H54 (cell line): ENCODE results near the gene CLDN17.
A peak's percentile ranks its signal among the peaks of the same experiment; 100 is the strongest.

ENCODE experiments used
- DNase-seq: peaks from one replicate; pipeline ENCODE4 v3.0.0; 2011; ENCODE audit warnings: low spot score, mixed read lengths; ENCODE audit not compliant: insufficient read length
- FAIRE-seq: peaks from 3 replicates; lab custom pipeline; 2011; peaks lifted over from hg19 to GRCh38; lab: Jason Lieb, UNC
- POLR2A ChIP-seq: IDR thresholded peaks from 2 replicates; pipeline ENCODE4 v1.6.1; 2011; ENCODE audit warnings: low read depth, mild to moderate bottlenecking, low read length

The CLDN17 gene, protein sequence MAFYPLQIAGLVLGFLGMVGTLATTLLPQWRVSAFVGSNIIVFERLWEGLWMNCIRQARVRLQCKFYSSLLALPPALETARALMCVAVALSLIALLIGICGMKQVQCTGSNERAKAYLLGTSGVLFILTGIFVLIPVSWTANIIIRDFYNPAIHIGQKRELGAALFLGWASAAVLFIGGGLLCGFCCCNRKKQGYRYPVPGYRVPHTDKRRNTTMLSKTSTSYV

GRCh38 chr21:30166705-30167104, at the start of gene CLDN17:
Gene CLDN17, minus strand, starts transcription at chr21:30166805. Its CDS starts 188 bp downstream, at chr21:30166617.
- FAIRE-seq, result no peak
- no peak for DNase-seq
- TF ChIP-seq POLR2A, result no peak

DNA sequence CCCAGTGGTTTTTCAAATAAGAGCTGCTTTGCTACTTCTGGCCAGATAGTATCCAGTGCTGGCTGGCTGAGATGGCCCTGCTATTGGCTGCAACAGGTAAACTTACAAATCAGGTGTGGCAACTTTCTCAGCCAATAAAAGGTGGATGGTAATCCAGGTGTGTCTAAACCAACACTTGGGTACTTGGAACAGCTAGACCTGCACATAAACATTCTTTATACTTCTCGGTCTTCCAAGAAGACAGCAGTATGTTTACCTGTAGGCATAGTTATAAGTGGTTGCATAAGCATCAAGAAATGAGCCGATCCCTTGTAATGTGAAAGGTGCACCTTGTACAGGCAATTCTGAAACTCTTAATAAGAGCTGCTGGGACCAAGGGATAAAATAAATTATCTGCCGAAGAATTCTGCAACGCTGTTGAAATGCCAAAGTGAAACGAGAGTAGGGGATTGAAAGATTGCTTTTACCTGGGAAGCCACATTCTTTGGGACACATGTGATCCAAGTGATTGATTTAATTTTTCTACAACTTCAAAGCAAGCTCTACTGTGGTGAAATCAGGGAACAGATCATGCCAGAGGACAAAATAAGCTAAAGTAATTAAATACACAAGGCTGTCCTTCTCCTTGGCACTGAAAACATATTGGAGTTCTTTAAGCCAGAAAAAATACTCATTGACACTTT, 49.6 kb upstream of the CLDN17 start, which contains the start of gene CLDN8:
CLDN8 (minus strand) TSS at position 57 of the 683 bp plus-strand sequence. CDS start 172 bp downstream, outside the sequence.
- no peak for DNase-seq
- no peak for TF ChIP-seq POLR2A
- no peak for FAIRE-seq

DNA sequence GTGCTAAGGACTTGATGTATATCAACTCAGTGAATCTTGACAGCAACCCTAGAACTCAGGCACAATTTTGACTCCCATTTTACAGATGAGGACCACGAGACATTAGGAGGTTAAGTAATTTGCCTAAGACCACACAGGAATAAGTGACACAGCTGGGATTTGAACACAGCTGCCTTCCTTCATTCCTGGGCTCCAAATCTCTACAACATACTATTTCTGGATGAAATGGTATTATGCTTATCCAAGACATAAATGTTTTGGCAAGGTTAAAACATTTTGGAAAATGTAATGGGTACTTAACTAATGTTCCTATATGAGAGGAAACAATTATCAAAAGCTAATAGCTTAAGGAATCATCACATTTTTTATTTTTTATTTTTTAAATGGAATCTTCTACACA, 44.5 kb upstream of the CLDN17 start:
- FAIRE-seq (no peak), DNase-seq (no peak)
- TF ChIP-seq POLR2A, result no peak

DNA sequence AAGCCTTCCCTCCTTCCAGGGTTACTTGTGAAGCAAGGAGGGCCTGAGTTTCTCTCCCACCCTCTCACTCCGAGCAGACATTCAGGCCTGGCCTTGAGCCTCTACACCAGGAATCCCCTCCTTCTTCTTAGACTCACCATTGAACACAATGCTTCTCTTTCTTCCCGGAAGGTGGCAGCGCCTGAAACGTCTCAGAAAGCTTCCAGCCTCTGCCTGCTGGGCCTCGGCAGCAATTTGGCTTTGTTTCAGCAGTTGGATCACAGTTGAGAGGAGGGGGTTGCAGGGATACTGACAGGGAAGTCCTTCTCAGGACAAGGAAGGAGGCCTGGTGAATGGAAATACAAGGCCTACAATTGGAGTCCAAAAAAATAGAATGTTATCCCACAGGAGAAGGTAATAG, 43.0 kb upstream of the CLDN17 start:
- DNase-seq, result no peak
- TF ChIP-seq POLR2A, result no peak
- no peak for FAIRE-seq

DNA sequence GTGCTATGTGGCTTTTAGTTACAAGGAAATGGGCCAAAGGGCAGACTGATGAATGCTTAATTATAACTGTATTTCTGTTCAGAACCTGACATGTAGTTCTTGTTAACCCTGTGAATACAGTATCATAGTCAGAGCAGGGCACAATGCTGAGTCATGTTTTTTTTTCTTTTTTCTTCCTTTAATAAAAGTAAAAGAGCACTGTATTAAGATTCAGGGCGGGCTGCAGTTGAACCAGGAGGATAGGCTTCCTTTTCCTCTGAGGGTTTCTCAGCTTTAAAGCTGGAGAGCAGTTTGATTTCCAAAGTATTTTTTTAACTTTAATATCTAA, 40.6 kb upstream of the CLDN17 start:
- no peak for FAIRE-seq
- no peak for DNase-seq
- TF ChIP-seq POLR2A, result no peak

DNA sequence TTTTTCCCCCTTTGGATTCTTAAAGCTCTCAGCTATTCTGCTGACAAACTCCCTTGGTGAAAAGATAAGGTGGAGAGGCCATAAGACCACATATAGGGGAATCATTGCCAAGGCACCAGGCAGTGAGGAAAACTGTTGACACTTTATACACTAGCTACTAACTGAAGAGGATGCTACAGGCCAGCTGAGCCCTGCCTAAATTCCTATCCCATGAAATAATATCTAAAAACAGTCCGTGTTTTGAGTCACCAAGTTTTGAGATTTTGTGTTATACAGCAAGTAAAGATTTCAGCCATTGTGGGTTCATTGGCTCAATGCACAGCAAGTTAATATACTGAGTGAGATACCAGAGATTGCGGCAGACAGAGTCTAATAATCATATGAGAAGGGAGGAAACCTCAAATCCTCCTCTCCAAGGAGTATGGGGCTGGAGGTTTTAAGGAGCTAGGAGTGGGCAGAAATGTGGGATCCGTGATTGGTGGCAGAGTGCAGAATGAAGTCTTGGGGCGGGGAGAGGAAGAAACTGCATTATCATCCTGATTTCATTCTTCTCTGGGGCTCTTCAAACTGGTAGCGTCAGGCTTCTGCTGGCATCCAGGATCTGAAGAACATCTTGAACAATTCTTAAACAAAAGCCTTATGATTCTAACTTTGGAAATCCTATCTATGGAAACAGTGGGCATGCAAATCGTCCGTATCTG, 40.1 kb upstream of the CLDN17 start:
- no peak for DNase-seq
- no peak for TF ChIP-seq POLR2A
- FAIRE-seq, result no peak

DNA sequence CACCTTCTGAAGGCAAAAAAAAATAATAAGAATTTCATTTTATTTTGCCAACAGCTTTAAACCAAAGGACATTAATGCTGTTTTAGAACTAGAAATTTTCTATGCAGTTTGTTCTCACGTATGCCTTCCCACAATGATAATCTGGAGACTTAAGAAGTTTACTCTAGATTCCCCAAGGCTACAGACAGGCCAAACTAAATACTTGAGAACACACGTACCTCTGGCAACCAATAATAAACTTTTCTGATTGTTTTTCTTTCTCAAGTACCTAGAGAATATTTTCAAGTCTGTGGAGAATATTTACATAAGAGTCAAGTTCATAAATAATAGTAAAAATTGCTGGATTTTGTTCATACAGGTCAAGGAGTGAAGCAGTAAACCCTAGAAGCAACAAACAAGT, 33.4 kb upstream of the CLDN17 start:
- no peak for TF ChIP-seq POLR2A
- DNase-seq, result no peak
- no peak for FAIRE-seq

- peak; percentile 11 for DNase-seq
- TF ChIP-seq POLR2A, result no peak
- peak; percentile 84 for FAIRE-seq
Observed at GRCh38 chr21:30194701-30195299, 28.2 kb upstream of the CLDN17 start.

DNA sequence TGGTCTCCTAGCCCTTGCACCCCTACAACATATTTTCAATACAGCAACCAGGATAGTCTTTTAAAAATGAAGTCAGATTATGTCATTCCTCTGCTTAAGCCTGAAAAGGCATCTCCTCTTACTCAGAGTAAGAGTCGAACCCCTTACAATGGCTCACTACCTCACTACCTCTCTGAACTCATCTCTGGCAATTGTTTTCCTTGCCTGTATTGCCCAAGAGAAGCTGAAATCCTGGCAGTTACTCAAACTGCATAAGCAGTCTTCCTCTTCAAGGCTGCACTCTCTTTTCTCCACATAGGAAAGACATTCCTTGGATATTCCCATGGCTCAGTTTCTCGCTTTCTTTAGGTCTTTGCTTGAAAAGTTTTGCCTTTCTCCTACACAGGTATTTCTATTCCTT, 26.6 kb upstream of the CLDN17 start:
- no peak for TF ChIP-seq POLR2A
- no peak for DNase-seq
- no peak for FAIRE-seq

DNA sequence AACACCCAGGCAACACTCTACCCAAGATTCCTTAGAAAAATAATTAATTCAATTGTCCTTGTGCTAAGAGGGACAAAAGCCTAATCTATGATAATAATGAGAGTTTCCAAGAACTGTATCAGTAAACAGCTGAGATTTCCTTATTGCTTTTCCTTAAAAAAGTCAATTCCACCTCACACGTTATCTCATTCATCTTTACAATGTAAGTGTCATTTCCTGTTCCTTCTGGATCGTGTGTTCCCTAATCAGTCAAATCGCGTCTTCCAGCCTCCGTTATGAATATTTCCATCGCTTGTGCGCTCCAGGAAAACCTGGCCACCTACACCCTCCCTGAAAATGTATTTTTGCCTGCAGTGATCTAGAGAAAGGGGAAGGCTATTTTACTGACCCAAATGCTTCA, 23.9 kb upstream of the CLDN17 start:
- no peak for TF ChIP-seq POLR2A
- no peak for FAIRE-seq
- DNase-seq, result no peak

GRCh38 chr21:30189773-30190172, 23.2 kb upstream of the CLDN17 start:
- no peak for TF ChIP-seq POLR2A
- FAIRE-seq (no peak), DNase-seq (no peak)

DNA sequence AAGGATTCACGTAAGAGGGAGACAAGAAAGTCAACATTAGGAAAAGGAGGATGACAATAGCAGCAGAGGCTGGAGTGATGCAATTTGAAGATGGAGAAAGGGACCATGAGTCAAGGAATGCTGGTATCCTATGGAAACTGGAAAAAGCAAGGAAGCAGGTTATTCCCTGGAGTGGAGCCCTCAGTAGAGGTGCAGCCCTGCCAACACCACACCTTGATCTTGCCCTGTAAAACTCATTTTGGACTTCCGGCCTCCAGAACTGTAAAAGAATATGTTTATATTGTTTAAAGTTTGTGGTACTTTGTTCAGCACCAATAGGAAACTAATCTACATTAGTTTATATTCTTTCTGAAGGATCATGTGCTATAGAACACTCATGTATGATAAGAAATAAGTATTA, 19.6 kb upstream of the CLDN17 start:
- TF ChIP-seq POLR2A, result no peak
- DNase-seq, result no peak
- no peak for FAIRE-seq

DNA sequence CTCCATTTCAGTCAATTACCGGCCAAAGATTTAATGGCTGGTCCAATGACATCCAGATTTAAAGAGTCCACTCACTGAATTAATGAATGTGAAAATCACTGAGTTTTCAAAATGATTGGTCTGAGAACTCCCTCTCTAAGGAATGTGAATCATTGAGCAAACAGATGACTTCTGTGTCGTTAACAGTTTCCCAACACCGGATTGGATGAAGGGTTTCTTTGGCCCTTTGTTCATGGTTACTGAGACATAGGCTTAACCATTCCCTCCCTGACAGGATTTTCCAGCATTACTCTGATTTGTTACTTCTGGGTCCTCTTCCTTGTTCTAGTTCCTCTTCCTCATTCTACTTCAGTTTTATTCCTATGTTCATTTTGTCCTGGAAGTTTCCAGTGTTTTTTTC, 1.5 kb upstream of the CLDN17 start:
- FAIRE-seq (no peak), DNase-seq (no peak)
- no peak for TF ChIP-seq POLR2A

DNA sequence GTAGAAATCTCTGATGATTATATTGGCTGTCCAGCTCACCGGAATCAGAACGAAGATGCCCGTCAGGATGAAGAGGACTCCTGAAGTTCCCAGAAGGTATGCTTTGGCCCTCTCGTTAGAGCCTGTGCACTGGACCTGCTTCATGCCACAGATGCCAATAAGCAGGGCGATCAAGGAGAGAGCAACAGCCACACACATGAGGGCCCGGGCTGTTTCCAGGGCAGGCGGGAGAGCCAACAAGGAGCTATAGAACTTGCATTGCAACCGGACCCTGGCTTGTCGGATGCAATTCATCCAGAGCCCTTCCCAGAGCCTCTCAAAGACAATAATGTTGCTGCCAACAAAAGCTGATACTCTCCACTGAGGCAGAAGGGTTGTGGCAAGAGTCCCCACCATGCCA, 434 bp downstream of the CLDN17 start:
- FAIRE-seq, result no peak
- DNase-seq, result no peak
- no peak for TF ChIP-seq POLR2A
